ENCODE measurements around the gene RFWD3. TPM values are rescaled to one million over a fixed set of nuclear protein-coding genes. Genes with fewer than 3 reads are reported as not detected.

Gene RFWD3
- total RNA-seq, 4 donors from 2014 or later, result 20.3 to 33.5 (median 23.0) TPM

DNA sequence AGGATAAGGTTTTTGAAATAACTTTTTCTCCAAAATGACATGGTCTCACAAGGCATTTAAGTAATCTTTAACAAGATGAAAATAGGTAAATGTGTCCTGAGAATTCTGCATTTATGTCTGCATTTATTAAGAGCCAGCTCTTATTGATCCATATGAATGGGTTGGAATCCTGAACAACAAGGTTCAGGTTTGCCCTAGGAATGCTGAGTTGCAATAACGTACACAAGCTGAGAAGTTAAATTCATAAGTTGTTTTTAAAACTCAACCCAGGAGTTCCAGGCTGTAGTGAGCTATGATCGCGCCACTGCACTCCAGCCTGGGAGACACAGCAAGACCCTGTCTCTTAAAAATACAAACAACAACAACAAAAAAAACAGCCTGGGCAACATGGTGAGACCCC, 87.8 kb downstream of the RFWD3 start:
- H3K4me3 ChIP-seq (ENCODE audit: low read depth, poor library complexity, severe bottlenecking), result no peak overlapping the region
- intact Hi-C loops (cut with DNase I; ENCODE audit: low total_unique reads), result no loop called here
- no peak for TF ChIP-seq POLR2A (IDR thresholded peaks at IDR 0.05)
- TF ChIP-seq, protein P1, sequence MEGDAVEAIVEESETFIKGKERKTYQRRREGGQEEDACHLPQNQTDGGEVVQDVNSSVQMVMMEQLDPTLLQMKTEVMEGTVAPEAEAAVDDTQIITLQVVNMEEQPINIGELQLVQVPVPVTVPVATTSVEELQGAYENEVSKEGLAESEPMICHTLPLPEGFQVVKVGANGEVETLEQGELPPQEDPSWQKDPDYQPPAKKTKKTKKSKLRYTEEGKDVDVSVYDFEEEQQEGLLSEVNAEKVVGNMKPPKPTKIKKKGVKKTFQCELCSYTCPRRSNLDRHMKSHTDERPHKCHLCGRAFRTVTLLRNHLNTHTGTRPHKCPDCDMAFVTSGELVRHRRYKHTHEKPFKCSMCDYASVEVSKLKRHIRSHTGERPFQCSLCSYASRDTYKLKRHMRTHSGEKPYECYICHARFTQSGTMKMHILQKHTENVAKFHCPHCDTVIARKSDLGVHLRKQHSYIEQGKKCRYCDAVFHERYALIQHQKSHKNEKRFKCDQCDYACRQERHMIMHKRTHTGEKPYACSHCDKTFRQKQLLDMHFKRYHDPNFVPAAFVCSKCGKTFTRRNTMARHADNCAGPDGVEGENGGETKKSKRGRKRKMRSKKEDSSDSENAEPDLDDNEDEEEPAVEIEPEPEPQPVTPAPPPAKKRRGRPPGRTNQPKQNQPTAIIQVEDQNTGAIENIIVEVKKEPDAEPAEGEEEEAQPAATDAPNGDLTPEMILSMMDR (IDR thresholded peaks at IDR 0.05), result no peak
- WGBS, 2 donors, result 95 to 97% methylated on average over 3 of the region's 3 CpGs
- no peak for DNase-seq (ENCODE audit: low spot score in 2 of 2)

DNA sequence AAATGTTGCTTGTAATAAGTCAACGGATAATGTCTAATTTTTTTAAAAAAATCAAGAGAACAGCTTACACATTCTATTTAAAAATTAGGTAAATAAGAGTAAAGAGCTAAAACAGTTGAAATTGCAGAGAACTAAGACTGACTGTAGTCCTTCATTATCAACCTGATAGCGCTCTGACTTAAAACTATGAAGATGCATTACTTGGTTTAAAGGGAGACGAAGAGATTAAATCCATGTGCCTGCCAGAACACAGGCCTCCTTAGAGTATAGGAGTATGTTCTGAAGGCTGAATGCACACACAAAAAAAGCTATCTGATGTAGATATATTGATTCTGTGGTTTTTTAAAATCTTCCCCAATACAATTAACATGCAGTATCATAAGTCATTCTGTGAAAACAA, 88.2 kb downstream of the RFWD3 start:
- 89 to 93% methylated on average over 3 of the region's 3 CpGs for WGBS, 2 donors

DNA sequence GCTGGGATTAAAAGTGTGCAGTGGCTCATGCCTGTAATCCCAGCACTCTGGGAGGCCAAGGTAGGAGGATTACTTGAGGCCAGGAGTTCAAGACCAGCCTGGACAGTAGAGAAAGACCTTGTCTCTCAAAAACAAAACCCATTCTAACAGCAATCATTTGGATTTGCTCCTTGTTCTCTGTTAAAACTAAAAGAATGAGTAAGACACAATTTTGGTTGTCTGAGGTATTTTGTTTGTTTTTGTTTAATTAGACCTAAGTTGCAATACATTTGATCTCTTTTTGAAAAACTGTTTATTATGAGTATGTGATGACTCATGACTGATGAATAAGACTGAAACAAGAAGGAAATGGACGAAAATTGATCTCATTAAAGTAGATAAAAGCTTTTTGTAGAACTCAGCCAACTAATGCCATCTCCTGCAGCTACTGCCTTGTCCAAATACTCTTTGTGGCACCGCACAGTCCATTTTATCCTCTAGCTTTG, 88.8 kb downstream of the RFWD3 start:
- WGBS, 2 donors, result 53 to 58% methylated on average over 2 of the region's 2 CpGs
- no peak for TF ChIP-seq POLR2A (IDR thresholded peaks at IDR 0.05)
- TF ChIP-seq, protein P1 (IDR thresholded peaks at IDR 0.05), result no peak
- no peak overlapping the region for H3K4me3 ChIP-seq (ENCODE audit: low read depth, poor library complexity, severe bottlenecking)
- DNase-seq (ENCODE audit: low spot score in 2 of 2), result no peak
- intact Hi-C loops (cut with DNase I; ENCODE audit: low total_unique reads), result no loop called here

More for the DNA sequence above, 88.2 kb downstream of the RFWD3 start:
- TF ChIP-seq POLR2A (IDR thresholded peaks at IDR 0.05), result no peak
- TF ChIP-seq, protein P1 (IDR thresholded peaks at IDR 0.05), result no peak
- H3K4me3 ChIP-seq (ENCODE audit: low read depth, poor library complexity, severe bottlenecking), result no peak overlapping the region
- no peak for DNase-seq (ENCODE audit: low spot score in 2 of 2)
- intact Hi-C loops (cut with DNase I; ENCODE audit: low total_unique reads), result no loop called here

DNA sequence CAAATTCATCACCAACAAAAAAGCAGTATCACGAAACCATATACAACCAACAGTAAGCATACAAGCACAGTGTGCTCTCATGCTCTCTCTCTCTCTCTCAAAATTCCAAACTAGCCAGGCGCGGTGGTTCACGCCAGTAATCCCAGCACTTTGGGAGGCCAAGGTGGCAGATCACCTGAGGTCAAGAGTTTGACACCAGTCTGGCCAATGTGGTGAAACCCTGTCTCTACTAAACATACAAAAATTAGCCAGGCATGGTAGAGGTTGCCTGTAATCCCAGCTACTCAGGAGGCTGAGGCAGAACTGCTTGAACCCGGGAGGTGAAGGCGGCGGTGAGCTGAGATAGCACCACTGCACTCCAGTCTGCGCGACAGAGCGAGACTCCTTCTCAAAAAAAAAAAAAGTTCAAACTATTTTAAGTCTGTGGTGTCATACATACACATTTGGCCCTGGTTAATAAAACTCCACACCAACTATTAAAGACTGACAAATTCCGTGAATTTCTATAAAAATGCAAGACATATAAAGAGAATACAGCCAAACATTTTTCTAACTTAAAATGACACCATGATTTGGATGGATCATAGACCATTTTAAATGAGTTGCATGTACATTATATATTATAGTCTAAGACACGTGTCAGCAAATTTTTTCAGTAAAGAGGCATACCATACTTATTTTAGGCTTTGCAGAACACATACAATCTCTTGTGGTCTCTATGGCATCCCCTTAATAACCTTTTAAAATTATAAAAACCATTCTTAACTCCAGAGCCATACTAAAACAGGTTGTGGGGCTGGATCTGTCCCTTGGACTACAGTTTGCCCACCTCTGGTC, 90.7 kb downstream of the RFWD3 start:
- H3K4me3 ChIP-seq (ENCODE audit: low read depth, poor library complexity, severe bottlenecking), result no peak overlapping the region
- no peak for DNase-seq (ENCODE audit: low spot score in 2 of 2)
- WGBS, 2 donors, result 86 to 93% methylated on average over 12 of the region's 12 CpGs
- intact Hi-C loops (cut with DNase I; ENCODE audit: low total_unique reads), result no loop called here
- no peak for TF ChIP-seq POLR2A (IDR thresholded peaks at IDR 0.05)
- TF ChIP-seq, protein P1 (IDR thresholded peaks at IDR 0.05), result no peak

DNA sequence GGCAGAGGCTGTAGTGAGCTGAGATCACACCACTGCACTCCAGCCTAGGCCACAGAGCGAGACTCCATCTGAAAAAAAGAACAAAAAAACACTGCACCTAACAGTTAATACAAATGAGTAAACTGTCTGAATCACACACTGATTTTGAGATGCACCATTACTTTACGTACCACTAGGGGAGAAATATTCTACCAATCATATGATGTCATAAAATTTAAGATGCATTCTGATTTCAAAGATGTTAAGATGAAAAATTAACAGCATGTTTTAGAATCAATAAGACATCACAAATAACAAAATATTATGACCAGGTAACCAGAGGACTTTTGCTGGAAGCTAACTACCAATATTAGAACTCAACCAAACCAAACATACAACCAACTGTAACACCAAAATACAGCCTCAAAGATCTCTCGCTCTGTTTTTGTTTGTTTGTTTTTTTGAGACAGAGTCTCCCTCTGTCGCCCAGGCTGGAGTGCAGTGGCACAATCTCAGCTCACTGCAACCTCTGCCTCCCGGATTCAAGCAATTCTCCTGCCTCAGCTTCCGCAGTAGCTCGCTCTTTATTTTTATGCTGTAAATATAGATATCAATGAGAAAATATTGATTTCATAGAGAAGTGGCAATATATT, 91.4 kb downstream of the RFWD3 start:
- TF ChIP-seq, protein P1 (IDR thresholded peaks at IDR 0.05), result no peak
- no peak for TF ChIP-seq POLR2A (IDR thresholded peaks at IDR 0.05)
- DNase-seq (ENCODE audit: low spot score in 2 of 2), result no peak
- 92 to 93% methylated on average over 7 of the region's 7 CpGs for WGBS, 2 donors
- H3K4me3 ChIP-seq (ENCODE audit: low read depth, poor library complexity, severe bottlenecking), result no peak overlapping the region
- intact Hi-C loops (cut with DNase I; ENCODE audit: low total_unique reads), result no loop called here

All from lower leg skin (tissue), 4 donors.